Body of pancreas (tissue), 4 donors: Measurements from ENCODE around the gene MTA1.

ENCODE experiments used
- POLR2A ChIP-seq, 3 donors: fragments of 450-650 bp; IDR thresholded peaks; one replicate each; pipeline ENCODE4 v1.6.1; 2016; ENCODE audit warnings: antibody characterized with exemption in 3 of 3, mild to moderate bottlenecking in 2 of 3
- TF ChIP-seq, protein P1 (sequence below), 7 experiments: fragments of 450-650 bp in 4 of 7; fragments of 200-600 bp in 3 of 7; sonication (generic) in 3 of 7; IDR thresholded peaks; one replicate each; pipeline ENCODE4 v1.5.1; 2016 to 2019; ENCODE audit warnings: antibody characterized with exemption in 7 of 7

DNA sequence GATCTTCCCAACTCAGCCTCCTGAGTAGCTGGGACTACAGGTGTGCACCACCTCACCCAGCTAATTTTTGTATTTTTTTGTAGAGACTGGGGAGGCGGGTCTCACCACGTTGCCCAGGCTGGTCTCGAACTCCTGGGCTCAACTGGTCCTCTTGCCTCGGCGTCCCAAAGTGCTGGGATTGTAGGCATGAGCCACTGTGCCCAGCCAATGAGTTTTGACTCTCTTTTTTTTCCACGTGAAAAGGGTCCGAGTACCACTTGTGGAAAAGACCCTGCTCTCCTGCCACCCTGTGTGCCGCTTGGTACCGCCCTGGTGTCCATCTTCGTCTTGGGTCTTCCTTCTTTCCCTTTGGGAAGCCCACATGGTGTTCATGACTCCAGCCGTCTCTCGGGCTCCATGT lies 89.0 kb downstream of the MTA1 start:
- TF ChIP-seq, protein P1, sequence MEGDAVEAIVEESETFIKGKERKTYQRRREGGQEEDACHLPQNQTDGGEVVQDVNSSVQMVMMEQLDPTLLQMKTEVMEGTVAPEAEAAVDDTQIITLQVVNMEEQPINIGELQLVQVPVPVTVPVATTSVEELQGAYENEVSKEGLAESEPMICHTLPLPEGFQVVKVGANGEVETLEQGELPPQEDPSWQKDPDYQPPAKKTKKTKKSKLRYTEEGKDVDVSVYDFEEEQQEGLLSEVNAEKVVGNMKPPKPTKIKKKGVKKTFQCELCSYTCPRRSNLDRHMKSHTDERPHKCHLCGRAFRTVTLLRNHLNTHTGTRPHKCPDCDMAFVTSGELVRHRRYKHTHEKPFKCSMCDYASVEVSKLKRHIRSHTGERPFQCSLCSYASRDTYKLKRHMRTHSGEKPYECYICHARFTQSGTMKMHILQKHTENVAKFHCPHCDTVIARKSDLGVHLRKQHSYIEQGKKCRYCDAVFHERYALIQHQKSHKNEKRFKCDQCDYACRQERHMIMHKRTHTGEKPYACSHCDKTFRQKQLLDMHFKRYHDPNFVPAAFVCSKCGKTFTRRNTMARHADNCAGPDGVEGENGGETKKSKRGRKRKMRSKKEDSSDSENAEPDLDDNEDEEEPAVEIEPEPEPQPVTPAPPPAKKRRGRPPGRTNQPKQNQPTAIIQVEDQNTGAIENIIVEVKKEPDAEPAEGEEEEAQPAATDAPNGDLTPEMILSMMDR (IDR thresholded peaks at IDR 0.05), result no peak
- no peak for TF ChIP-seq POLR2A (IDR thresholded peaks at IDR 0.05)
